ENCODE results near the gene FANCI.
"Not testable (repeated sequence)": the region's sequence is repeated elsewhere in the genome, so short reads cannot be mapped to it uniquely, and the experiment has no call there.

FANCI gene

GRCh38 chr15:89226359-89227221 is 17.2 kb upstream of the FANCI start:
- no peak for DNase-seq

DNA sequence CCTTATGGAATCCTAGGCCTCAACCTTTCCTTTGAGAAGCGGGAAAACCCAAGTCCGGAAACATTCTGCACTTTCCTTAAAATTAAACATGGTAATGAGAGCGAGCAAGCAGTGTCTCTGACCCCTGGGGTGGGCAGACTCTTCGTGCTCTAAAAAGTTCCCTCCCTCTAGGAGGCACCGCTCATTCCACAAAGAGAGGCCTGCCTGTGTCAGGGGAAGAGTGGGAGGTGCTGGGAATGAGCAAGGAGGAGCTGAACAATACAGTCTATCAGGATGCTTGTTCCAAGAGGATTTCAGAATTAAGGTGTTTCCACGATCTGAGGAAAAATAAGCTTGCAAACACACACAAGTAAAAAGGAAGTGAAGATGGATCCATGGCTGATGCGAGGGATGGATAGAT is 16.4 kb upstream of the FANCI start:
- no peak for DNase-seq

- no peak for DNase-seq
These were observed 13.5 kb upstream of the FANCI start for GRCh38 chr15:89230277-89230676.

- DNase-seq = no peak
These were observed 11.9 kb upstream of the FANCI start for GRCh38 chr15:89231832-89232231.

DNA sequence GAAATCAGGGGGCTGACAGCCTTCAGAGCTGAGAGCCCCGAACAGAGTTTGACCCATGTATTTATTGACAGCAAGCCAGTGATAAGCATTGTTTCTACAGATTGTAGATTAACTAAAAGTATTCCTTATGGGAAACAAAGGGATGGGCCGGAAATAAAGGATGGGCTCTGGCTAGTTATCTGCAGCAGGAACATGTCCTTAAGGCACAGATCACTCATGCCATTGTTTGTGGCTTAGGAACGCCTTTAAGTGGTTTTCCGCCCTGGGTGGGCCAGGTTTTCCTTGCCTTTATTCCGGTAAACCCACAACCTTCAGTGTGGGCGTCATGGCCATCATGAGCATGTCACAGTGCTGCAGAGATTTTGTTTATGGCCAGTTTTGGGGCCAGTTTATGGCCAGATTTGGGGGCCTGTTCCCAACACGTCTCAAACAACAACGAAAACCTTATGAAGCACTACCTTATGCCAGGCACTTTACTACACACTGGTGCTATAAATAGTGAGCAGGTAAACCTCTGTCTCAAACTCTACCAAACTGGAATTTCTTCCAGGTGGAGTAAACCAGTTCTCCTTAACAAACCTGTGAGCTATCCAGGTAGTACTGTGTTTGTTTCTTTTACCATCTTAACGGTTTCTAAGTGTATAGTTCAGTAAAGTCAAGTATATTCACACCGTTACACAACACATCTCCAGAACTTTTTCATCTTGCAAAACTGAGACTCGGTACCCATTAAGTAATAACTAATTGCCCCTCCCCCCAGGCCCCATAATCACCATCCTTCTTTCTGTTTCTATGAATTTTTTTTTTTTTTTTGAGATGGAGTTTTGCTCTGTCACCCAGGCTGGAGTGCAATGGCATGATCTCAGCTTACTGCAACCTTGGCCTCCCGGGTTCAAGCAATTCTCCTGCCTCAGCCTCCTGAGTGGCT is 3.6 kb upstream of the FANCI start:
- DNase-seq = peak; percentile 54

GRCh38 chr15:89243046-89243690 is 611 bp upstream of the FANCI start:
- DNase-seq = peak; percentile 12

- DNase-seq = peak; percentile 25
These were observed 760 bp downstream of the FANCI start for GRCh38 chr15:89244574-89244903.

DNA sequence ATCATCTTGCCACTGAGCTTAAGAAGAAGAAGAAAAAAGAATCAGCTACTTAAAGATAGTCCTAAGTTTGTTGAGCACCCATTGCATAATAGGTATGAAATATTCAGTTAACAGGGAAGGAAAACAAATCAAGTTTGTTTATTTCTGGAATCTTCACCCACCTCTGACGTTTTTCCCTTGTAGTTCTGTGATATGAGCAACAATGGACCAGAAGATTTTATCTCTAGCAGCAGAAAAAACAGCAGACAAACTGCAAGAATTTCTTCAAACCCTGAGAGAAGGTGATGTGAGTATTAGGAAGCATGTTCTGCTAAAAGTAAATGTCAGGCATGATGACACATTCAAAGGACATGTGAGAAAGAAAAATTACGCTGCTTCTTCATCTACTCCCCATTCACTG is 3.7 kb downstream of the FANCI start:
- DNase-seq = no peak

- DNase-seq = no peak
These were observed 4.8 kb downstream of the FANCI start for GRCh38 chr15:89248584-89248983.

DNA sequence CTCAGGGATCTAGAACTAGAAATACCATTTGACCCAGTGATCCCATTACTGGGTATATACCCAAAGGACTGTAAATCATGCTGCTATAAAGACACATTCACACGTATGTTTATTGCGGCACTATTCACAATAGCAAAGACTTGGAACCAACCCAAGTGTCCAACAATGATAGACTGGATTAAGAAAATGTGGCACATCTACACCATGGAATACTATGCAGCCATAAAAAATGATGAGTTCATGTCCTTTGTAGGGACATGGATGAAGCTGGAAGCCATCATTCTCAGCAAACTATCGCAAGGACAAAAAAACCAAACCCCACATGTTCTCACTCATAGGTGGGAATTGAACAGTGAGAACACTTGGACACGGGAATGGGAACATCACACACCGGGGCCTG is 6.4 kb downstream of the FANCI start:
- DNase-seq = not testable (repeated sequence)

DNA sequence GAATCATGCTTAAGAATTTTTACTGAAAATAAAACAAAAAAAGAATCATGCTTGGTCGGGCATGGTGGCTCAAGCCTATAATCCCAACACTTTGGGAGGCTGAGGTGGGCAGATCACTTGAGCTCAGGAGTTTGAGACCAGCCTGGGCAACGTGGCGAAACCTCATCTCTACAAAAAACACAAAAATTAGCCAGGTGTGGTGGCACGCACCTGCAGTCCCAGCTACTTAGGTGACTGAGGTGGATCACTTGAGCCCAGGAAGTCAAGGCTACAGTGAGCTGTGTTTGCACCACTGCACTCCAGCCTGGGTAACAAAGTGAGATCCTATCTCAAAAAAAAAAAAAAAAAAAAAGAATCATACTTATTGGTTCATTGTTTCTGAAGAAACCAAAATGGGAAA is 33.5 kb downstream of the FANCI start:
- DNase-seq = not testable (repeated sequence)

- DNase-seq = no peak
These were observed 34.5 kb downstream of the FANCI start for GRCh38 chr15:89278307-89278706.

DNA sequence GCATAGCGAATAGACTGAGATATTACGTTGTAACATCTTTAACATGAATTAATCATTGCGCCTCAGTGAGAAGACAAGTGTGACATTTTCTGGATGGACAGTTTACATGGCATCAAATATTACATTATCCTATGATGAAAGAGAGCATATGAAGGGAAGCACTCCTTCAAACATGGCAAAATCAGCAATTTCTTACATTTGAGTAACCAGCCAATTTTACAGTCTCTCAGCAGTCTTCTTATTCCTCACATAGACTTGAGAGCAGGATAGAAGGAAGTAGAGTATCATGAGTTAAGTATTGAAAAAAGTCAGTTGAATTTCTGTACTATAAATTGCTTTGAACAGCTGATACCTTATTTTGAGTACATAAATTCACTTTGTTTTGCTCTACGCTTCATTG is 38.9 kb downstream of the FANCI start:
- DNase-seq = peak; percentile 5

DNA sequence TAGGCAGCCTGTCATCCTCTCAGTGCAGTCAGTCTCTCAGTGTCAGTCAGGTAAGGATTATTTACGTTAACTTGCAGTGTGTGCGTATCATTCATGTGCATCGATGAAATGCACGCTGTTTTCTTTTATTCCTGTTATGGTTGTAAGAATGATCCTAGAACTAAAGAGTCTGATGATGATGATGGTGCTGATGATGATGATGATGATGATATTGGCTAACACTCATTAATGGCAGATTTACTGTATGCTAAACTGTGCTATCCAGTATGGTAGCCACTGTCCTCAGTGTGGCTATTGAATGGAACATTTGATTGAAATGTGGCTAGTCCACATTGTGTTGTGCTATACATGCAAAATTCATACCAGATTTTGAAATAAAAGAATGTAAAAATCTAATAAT is 39.4 kb downstream of the FANCI start:
- DNase-seq = no peak

GRCh38 chr15:89291934-89292438 is 48.2 kb downstream of the FANCI start:
- DNase-seq = peak; percentile 13

GRCh38 chr15:89293012-89293411 is 49.2 kb downstream of the FANCI start:
- DNase-seq = peak; percentile 12

- DNase-seq = peak; percentile 12
These were observed 56.1 kb downstream of the FANCI start for GRCh38 chr15:89299896-89300295.

- DNase-seq = no peak
These were observed 57.7 kb downstream of the FANCI start for GRCh38 chr15:89301304-89302089.

DNA sequence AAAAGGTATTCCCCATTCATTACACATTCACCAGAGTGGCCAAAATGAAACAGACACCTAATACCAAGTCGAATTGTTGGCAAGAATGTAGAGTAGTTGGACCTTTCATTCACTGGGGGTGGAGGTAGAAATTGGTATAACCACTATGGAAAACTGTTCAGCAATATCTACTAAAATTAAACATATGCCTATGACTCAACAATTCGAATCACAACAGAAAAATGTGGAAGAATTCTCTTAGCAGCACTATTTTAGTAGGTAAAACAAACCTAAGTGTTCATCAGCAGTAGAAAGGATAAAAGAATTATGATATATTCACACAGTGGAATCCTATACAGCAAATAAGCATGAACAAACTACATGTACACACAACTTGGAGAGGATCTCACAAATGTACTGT is 60.2 kb downstream of the FANCI start:
- no peak for DNase-seq

DNA sequence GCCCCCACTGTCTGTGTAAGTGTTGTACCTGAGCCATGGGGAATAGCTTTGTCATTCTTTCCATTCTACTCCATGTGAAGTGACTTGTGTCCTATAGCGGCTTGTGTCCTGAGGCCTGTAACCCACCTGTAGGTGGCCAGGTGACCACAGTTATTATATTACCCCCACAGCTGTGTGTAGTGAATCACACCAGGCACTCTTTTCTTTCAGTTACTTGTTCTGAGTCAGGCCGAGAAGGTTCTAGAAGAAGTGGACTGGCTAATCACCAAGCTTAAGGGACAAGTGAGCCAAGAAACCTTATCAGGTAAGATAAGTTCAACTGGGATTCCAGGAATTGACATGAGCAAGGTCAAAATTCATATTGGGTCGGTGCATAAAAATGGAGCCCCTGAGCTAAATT is 61.6 kb downstream of the FANCI start:
- DNase-seq = no peak

- DNase-seq = peak; percentile 60
These were observed 63.3 kb downstream of the FANCI start for GRCh38 chr15:89307046-89307587.

GRCh38 chr15:89307791-89308190 is 64.0 kb downstream of the FANCI start:
- no peak for DNase-seq

All from suppressor macrophage treated with lipopolysaccharide for 4 hours (primary cell).